GM18498 (cell line): ENCODE data around the gene SPDYE2.
"Not testable (repeated sequence)": the region's sequence is repeated elsewhere in the genome, so short reads cannot be mapped to it uniquely, and the experiment has no call there.

Experiments
- ATAC-seq: cut with Tn5 transposase; IDR thresholded peaks from one replicate; pipeline ENCODE4 v1.9.1; 2021; ENCODE audit warnings: mild to moderate bottlenecking, moderate library complexity; ENCODE audit not compliant: unreplicated experiment

The SPDYE2 gene

DNA sequence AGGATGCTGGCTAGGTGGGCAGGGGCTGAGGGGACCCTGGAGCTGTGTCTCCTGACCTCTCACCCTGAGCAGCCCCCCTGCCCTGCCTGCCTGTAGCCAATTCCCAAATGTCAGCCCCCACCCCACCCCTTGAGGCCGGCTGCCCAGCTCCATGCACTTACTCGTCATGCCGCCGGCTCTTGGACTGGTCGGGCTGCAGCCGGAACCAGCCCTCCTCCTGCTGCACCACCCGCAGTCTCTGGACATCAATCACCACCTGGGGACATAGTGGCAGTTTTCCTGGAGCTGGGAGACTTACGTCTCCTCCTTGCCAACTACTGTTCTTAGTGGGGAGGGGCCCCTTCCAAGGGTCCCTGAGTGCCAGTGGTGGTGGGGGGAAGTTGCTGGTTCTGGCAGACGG is 48.7 kb downstream of the SPDYE2 start:
- ATAC-seq: not testable (repeated sequence)

DNA sequence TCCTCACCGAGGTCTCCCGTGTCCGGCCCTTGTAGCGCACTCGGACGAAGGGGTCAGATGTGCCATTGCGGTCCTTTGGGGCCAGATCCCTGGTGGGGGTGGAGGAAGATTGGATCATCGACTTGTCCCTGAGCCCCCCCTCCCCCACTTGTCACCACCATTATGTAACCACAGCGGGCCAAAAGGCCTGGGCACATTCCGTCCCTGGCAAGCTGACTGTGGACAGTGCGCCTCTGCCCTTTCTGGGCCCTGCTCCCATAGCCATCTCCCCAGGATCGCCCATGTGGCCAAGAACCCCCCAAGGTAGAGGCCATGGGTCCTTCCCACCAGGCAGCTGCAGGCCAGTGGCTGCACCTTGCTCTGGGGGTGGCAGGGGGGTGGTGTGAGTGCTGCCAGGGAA is 51.3 kb downstream of the SPDYE2 start:
- ATAC-seq: not testable (repeated sequence)

DNA sequence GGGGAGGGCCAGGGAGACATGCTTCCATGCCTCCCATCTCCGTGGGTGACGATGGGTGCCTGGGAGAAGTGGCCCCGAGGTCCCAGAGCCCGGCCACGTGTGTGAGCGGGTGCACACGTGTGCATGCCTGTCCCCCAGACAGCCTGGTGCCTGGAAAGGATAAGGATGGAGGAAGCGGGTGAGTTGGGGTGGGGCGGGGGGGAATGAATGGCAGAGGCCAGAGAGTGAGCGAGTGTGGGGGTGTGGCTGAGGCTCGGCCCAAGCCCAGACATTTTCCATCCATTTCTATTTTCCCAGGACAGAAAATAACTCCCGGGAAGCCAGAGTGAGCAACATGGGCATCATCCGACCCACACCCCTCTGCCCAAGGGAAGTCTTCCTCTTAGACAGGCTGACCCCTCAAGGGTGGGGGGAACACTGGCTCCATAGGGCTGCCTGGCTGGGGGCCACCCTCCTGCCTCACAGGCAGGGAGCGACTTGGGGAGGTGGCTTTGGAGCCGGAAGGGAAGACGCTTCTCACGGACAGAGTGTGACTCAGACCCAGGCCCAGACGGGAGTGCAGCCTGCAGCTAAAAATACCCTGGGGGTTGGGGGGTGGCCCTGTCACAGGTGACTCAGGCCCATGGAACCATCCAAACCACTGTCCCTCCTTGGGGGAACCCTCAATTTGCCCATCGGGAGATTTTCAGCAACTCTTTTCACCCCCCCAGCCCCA is 53.6 kb downstream of the SPDYE2 start:
- ATAC-seq: not testable (repeated sequence)

DNA sequence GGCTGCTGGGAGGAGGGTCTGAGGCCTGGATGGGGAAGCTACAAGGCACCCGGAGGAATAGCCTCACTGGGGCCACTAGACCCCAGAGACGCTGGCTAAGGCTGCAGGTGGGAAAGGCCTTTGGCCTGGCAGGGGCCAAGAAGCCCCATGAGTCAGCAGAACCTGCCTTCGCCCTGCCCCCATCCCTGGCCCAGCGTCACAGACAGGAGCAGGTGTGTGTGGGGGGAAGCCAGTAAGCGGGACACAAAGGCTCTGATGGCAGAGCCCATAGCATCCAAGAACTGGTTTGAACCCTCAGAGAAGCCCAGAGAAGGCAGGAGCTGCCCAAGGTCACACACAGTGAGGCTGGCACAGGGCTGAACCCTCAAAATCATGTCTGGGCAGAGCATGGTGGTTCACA is 55.8 kb downstream of the SPDYE2 start:
- ATAC-seq: not testable (repeated sequence)

DNA sequence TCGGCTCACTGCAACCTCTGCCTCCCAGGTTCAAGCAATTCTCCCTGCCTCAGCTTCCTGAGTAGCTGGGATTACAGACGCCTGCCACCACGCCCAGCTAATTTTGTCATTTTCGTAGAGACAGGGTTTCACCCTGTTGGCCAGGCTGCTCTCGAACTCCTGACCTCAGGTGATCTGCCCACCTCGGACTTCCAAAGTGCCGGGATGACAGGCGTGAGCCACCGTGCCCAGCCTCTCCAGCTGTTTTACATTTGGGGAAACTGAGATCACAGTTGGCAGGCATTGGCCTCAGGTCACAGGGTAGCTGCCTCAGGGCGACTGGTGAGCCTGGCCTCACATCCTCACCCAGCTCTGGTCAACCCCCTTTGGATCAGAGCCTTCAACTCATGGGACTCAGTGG is 58.7 kb downstream of the SPDYE2 start:
- ATAC-seq: not testable (repeated sequence)

DNA sequence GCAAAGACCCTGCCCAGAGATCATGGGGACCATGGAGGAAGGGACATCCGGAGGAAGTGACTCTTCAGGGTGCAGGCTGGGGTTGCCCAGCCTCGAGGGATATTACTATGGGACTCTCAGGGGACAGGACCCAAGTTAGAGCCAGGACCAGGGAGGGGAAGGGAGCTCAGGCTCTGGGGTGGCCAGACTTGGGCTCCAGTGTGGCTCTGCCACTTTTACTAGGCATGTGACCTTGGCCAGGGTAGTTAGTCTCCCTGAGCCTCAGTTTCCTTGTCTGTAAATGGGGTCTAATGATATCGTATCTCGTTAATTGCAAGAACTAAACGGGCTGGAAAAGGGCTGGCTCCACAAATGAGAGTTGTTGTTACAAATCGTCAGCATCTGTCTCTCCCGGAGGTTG is 59.4 kb downstream of the SPDYE2 start:
- ATAC-seq: not testable (repeated sequence)

DNA sequence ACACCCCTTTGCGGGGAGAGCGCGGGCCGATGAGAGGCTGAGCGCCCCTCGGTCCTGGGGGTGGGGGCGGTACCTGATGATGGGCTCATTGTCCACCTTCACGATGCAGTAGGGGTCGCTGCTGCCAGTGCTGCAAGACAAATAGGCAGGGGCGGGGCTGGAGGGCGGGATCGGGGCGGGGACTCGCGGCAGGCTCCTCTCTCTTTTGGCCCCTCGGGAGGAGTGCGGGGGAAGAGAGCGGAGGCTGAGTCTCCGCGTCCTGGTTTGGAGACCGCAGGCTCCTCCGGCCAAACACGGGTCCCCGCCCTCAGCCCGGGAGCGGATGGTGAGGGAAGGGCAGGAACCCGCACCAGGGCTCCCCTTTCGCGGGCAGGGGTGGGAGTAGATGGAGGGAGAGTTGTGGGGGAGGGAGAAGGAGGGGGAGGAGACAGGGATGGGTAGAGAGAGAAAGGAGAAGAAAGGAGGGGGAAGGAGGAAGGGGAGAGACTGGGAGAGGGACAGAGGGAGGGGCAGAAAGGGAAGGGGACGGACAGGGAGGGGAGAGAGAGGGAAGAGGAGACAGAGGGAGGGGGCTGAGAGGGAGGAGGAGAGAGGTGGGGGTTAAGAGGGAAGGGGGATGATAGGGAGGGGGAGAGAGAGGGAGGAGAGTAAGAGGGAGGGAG is 60.1 kb downstream of the SPDYE2 start:
- ATAC-seq: peak; percentile 43

DNA sequence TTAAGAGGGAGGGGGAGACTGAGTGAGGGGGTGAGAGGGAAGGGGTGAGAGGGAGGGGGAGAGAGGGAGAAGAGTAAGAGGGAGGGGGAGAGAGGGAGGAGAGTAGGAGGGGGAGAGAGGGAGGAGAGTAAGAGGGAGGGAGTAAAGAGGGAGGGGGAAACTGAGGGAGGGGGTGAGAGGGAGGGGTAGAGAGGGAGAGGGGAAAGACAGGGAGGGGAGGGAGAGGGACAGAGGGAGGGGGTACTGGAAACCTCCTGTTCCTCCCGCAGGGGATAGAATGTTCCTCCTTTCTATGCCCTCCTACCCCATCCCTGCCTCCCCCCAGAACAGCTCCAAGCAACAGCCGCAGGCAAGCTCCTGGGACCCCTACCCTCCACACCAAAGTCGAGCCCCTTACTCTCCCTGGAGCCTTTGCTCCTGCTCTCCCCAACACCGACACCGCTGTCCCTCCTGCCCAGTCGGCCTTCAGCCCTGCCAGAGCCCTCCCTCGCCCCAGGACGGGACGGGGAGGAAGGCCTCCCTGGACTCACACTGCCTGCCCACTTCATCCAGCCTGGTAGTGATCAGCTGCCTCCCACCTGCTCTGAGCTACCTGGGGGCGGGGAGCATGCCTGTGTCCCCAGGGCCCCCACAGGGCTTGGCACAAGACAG is 60.8 kb downstream of the SPDYE2 start:
- not testable (repeated sequence) for ATAC-seq
